IPS DF 4.7 (cell line): ENCODE measurements around the gene RASIP1.
"Not testable (repeated sequence)": the region's sequence is repeated elsewhere in the genome, so short reads cannot be mapped to it uniquely, and the experiment has no call there.

Experiments
- DNase-seq: peaks from one replicate; pipeline ENCODE4 v3.0.0-alpha.2; 2013; ENCODE audit warnings: low spot score; ENCODE audit errors: extremely low read depth

RASIP1 gene

DNA sequence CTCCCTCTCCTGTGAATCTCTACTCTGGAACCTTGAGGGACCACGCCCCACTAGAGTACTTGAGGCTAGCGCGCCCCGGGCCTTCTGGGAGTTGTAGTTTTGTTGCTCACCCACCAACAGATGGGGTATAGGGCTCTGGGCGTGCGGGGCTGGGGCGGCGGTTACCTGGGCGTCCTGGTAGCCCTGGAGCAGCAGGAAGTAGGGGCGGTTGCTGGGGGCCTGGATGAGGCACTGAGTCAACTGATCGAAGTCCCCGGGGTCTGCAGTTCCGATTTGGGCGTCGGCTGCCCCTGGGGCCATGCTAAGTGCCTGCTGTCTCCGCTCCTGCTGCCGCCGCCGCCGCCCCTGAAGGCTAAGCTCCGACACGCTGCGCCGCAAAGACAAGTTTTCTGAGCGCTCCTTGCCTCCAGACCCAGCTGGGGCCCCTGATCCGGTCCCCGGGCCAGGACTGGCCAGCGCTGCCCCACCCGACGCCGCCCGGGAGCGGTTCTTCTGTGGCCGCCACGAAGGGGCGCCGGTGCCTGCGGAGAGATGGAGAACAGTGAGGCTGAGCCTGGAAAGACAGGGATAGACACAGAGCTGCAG is 5.3 kb downstream of the RASIP1 start:
- DNase-seq, result no peak

- no peak for DNase-seq
These were observed 5.8 kb downstream of the RASIP1 start for GRCh38 chr19:48734625-48735024.

DNA sequence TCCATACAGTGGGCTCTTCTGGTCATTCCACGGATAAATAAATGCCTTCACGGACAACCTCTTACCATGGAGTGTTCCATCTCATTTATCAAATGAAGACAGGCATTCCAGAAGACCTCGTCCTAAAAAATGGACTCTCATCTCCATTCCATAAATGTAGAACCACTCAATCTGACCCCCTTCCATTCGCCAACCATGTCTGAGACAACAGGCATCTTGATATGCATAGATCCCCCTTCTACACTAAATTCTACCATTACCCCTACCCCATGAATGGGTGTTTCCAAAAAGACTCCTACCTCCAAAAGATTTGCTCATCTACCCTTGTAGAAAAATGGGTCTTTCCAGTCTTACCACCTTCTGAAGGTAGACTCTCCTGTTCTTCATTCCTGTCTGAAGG is 9.0 kb downstream of the RASIP1 start:
- no peak for DNase-seq

DNA sequence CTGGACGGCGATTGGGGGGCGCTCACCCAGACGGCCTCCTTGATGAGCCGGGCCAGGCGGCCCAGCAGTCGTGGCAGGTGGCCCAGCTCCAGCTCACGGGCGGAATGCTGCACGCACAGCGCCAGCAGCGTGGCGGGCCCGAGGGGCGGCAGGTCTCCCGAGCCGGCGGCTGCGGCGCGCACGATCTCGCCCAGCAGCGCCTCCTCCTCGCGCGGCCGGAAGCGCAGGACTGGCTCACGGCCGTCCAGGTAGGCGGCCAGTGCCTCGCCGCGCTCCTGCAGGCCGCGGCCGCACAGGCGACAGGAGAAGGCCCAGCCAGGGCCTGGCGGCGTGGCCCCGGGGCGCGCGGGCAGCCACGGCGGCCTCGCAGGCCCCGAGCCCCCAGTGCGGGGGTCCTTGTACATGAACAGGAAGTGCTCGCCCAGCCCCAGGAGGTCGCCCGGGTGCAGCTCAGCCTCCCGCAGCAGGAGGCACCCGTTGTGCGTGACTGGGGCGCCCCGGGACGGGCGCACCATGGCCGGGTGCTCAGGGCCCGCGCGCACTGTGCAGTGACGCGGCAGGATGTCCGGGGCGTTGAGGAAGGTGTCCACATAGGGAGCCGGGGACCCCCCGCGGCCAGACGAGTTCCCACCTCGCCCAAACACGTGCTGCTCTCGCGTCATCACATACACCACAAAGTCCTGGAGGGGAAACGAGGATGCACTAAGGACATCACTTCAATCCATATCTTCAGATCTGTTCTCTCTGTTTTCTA is 11.3 kb downstream of the RASIP1 start:
- no peak for DNase-seq

DNA sequence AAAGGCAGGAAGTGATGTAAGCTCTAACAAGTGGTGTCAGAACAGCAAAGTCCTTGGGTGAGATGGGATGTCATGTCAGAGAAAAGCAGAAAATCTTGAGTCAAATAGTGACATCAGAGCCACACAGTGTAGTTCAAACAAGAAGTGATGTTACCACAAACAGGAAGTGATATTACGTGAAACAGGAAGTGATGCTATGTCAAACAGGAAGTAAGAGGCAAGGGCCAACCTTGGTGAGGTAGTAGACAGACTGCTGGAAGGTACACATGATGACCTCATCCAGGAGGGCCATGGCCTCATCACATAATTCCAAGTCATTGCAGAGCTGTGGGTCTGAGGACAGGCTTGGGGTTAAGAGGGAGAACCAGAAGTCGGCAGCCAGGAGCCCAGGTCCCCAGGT is 13.9 kb downstream of the RASIP1 start:
- DNase-seq, result no peak

- DNase-seq, result no peak
These were observed 15.3 kb downstream of the RASIP1 start for GRCh38 chr19:48724796-48725753.

DNA sequence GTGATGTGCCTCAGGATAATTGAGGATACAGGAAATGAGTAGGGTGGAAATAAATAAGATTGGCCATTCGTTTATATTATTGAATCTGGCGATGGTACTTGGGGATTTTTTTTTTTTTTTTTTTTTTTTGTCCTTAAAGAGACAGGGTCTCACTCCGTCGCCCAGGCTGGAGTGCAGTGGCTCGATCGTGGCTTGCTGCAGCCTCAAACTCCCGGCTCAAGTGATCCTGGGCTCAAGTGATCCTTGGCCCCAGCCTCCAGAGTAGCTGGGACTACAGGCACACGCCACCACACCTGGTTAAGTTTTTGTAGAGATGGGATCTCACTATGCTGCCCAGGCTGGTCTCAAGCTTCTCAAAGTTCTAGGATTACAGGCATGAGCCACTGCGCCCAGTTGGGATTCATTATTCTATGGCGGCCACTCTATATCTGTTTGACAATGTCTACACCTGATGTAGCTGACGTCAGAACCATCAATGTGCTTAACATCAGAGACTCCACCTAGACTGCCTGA is 18.2 kb downstream of the RASIP1 start:
- DNase-seq, result no peak

GRCh38 chr19:48720613-48721296 is 19.7 kb downstream of the RASIP1 start:
- no peak for DNase-seq

DNA sequence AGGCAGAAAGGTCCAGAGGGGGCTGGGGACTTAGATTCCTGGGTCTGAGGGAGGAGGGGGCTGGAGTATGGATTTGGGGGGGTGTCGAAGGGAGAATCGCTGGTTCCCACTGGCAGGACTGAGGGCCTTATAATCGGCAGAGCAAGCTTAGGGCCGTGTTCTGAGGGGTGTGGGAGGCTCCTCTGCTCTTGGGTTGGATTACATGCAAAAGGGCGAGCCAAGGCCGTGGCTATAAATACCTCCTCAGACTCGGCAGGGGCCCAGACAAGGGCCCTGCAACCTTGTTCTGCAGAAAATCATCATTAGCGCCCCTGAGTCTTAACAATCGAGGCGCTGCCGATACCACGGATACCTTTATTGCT is 20.2 kb downstream of the RASIP1 start:
- DNase-seq, result no peak

DNA sequence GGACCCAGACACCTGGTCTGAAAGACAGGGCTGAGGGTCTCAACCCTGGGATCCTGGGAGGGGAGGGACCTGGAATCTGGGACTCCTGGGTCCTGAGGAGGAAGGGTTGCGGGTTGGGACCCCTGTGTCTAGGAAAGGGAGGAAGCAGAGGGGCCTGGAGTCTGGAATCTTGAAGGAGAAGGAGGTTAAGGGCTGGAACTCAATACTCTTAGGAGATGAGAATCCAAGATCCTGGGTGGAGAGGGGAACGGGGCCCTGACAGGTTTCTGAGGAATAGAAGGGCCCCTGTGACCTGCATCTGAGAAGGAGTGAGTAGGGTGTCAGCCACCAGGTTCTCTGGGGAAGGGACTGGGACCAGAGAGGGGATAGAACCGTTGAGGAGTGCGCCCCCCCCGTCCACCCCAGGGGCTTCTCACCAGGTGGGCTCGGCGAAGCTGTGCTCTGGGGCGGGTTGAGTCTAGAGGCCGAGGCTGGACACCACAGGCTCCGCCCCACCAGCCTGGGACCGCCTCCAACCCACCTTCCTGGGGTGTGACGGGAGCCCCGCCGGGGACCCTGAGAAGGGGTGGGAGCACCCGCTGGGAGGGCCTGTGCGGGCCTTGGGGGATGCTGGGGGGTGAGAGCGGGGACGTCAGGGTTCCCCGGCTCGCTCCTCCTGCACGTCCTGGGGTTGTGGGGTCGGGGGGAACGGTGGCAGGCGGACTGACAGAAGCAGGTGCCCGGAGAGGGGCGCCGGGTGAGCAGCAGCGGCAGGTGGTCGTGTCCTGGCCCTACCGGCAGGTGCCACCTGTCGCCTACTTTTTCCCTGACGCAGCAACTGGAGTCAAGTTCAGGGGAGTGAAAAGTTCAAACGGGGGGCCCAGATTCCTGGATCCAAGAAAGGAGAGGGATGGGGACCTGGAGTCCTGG is 20.9 kb downstream of the RASIP1 start, which contains the start of gene MAMSTR:
MAMSTR (minus strand) TSS at position 463 of the 909 bp plus-strand sequence. CDS start 694 bp downstream, outside the sequence.
- DNase-seq, result no peak

GRCh38 chr19:48718711-48719231 is 21.6 kb downstream of the RASIP1 start:
- no peak for DNase-seq

- DNase-seq, result not testable (repeated sequence)
These were observed 22.3 kb downstream of the RASIP1 start for GRCh38 chr19:48718106-48718505.

GRCh38 chr19:48716562-48717291 is 23.7 kb downstream of the RASIP1 start:
- no peak for DNase-seq

DNA sequence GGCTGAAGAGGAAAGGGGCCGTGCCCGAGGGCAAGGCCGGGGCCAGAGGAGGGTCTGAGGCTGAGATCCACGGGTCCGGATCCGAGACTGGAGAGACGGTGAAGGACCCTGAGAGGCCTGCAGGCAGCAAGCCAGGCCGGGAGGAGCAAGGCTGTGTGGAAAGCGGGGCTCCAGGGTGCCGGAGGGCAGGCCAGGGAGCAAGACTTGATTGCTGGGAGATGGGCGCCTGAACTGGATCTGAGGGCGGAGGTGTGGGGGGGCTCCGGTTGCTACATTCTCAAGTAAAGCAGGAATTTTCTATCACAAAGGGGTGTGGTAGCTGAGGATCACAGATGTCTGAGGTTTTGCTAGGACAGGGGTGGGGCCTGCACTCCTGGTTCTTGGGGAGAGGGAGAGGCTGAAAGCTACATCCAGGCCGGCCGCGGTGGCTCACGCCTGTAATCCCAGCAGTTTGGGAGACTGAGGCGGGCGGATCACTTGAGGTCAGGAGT is 24.7 kb downstream of the RASIP1 start:
- no peak for DNase-seq

DNA sequence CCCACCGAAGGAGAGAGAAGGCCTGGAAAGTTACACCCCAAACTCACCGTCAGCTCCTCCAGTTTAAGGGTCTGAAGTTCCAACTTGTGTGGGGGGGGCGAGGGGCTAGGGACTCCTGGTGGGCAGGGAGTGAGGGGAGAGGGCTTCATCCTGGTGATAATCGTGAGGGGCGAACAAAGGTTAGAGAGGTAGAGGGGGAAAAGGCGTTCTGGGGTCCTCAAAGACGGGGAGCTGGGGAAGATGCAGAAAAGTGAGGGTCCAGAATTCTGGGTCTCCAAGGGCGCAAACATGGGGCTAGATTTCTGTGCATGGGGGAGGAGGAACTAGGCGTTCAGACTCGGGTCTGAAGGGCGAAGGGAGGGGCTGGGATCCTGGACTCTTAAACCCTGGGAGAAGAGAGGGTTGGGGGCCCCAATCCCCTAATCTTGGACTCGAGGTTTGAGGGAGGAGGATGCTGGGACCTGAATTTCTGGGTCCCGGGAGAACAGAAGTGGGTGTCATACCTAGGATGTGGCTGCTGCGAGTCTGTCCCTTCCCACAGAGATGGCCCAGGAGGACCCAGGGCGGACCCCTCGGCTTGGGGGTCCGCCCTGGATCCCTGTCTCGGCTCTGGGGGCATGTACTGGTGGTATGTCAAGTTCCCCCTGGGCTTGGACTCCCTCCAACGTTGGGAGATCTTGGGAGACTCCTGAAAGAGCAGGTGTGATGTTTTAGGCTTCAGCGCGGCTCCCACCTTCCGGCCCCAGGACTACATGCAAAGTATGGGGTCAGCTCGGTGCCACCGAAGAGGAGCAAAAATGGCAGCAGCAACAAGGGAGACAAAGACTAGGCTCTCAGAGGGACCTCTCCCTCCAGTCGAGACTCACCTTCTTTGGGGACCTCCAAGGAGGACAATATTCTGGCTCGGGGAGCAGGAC is 25.4 kb downstream of the RASIP1 start:
- DNase-seq, result no peak

DNA sequence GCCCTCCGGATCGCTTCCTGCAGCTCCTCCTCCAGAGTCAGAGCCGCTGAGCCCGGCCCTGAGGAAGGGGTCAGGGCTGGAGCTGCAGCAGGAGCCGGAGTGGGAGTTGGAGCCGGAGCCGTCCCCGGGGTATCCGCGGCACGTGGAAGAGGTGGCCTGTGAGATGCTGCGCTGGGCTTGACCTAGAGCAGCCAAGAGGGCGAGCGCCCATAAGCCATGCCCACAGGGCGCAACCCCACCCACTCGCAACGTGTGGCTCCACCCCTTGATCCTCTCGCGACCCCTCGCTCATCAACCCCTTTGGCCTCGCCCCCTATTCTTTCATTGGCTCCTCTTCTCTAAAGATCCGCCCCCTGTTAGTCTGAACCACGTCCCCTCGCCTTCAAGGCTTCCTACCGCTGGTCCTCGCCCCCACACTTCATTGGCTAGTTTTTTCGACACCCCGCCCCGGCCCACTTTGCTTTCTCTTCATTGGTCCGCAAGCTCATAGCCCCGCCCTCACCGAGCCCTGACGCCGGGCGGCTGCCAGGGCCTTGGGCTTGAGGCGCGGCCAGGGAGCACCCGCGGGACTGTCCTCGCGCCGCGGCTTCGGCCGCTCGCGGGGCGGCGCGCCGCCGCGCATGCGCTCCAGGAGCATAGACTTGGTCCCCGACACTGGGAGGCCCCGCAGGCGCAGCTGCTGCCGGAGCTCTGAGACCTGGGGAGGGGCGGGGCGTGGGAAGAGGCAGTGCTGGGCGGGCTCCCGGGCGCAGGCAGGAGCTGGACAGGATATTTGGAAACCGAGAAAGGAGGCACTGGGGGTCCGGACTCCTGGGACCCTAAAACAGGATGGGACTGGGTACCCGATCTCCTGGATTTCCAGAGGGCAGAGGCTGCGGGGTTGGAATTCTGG is 26.3 kb downstream of the RASIP1 start:
- peak; percentile 90 for DNase-seq
